ENCODE results near the gene PPP3CA.

DNA sequence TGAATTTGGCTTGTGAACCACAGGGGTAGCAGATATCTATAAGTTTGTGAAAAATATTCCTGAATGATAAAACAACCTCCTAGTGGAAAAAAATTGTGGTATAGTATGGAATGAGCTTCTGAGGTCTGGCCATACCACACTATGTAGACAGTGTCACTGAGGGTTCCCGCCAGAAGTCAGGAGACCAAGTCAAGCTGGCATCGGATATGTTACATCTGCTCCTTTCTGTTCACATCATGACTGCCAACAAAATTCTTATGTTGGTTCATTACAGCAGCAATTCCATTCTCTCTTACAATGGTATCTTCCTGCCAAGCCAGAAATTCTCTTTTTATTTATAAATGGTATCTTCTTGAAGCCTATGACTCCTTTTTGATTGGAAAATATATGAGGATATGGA, 273.0 kb downstream of the PPP3CA start:
- TF ChIP-seq EZH2 (IDR thresholded peaks at IDR 0.05) (no peak), POLR2AphosphoS5 (IDR thresholded peaks at IDR 0.05; ENCODE audit: borderline replicate concordance, low read depth, low read length) (no peak)

Measured in SK-N-MC (cell line).